NCI-H2107 treated with DMSO at 0.1 percent for 48 hours (cell line): ENCODE results near the gene KISS1.
"Not testable (repeated sequence)": the region's sequence is repeated elsewhere in the genome, so short reads cannot be mapped to it uniquely, and the experiment has no call there.

ENCODE experiments used
- DNase-seq: peaks from one replicate; lab custom pipeline; 2025; ENCODE audit not compliant: unreplicated experiment; lab: John Stamatoyannopoulos, UW

KISS1 gene

GRCh38 chr1:204196068-204196795, at the start of gene KISS1:
KISS1 (minus strand) TSS chr1:204196491; CDS start chr1:204192876, 3,615 bp downstream.
- DNase-seq: no peak

GRCh38 chr1:204242920-204243319, 46.6 kb upstream of the KISS1 start:
- DNase-seq: no peak

GRCh38 chr1:204241914-204242313, 45.6 kb upstream of the KISS1 start:
- DNase-seq: no peak

GRCh38 chr1:204241050-204241449, 44.8 kb upstream of the KISS1 start:
- DNase-seq: no peak

GRCh38 chr1:204240233-204240632, 43.9 kb upstream of the KISS1 start:
- DNase-seq: no peak

- DNase-seq: not testable (repeated sequence)
Measured at GRCh38 chr1:204239401-204239800, 43.1 kb upstream of the KISS1 start.

GRCh38 chr1:204238520-204238919, 42.2 kb upstream of the KISS1 start:
- not testable (repeated sequence) for DNase-seq

GRCh38 chr1:204237515-204237914, 41.2 kb upstream of the KISS1 start:
- DNase-seq: not testable (repeated sequence)

- DNase-seq: no peak
Measured at GRCh38 chr1:204232526-204232925, 36.2 kb upstream of the KISS1 start.

GRCh38 chr1:204230211-204230610, 33.9 kb upstream of the KISS1 start:
- DNase-seq: no peak

- DNase-seq: no peak
Measured at GRCh38 chr1:204228896-204229295, 32.6 kb upstream of the KISS1 start.

GRCh38 chr1:204227996-204228785, 31.9 kb upstream of the KISS1 start:
- DNase-seq: no peak

- DNase-seq: no peak
Measured at GRCh38 chr1:204227351-204227750, 31.1 kb upstream of the KISS1 start.

GRCh38 chr1:204225841-204226735, 29.8 kb upstream of the KISS1 start:
- DNase-seq: no peak

- DNase-seq: no peak
Measured at GRCh38 chr1:204224655-204225054, 28.4 kb upstream of the KISS1 start.

- DNase-seq: no peak
Measured at GRCh38 chr1:204223129-204223860, 27.0 kb upstream of the KISS1 start.

GRCh38 chr1:204222764-204223055, 26.4 kb upstream of the KISS1 start:
- DNase-seq: no peak

GRCh38 chr1:204222006-204222763, 25.9 kb upstream of the KISS1 start:
- no peak for DNase-seq

- no peak for DNase-seq
Measured at GRCh38 chr1:204221271-204221670, 25.0 kb upstream of the KISS1 start.

GRCh38 chr1:204219971-204220616, 23.8 kb upstream of the KISS1 start:
- no peak for DNase-seq
